Loucy (cell line): Measurements from ENCODE around the gene PPIP5K2.

Experiments used
- EZH2phosphoT487 ChIP-seq: fragments of 200-600 bp; IDR thresholded peaks from 2 replicates; pipeline ENCODE4 v1.6.1; 2018; ENCODE audit warnings: antibody characterized with exemption, mild to moderate bottlenecking, moderate library complexity, borderline replicate concordance
- TF ChIP-seq, protein P1 (sequence below): fragments of 200-600 bp; sonication (generic); conservative IDR thresholded peaks from 2 replicates; pipeline ENCODE4 v1.5.1; 2014; ENCODE audit warnings: mild to moderate bottlenecking, antibody characterized with exemption, low read length

DNA sequence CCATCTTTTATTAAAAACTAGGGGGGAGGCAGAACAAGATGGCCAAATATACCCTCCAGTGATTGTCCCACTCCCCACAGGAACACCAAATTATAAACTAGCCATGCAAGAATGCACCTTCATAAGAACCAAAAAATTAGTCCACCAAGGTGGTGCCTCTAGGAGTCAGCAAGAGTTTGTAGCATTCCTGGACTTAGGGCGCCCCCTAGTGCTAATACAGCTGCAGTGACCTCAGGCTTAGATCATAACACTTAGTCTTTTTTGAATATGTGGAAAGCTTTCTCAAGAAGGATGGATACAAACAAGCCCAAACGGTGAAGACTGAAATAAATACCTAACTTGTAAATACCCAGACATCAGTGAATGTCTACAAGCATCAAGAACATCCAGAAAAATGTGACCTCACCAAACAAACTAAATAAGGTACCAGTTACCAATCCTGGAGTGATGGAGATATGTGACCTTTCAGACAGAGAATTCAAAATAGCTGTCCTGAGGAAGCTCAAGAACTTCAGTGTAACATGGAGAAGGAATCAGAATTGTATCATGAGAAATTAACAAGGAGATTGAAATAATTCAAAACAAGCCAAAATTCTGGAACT lies 19.3 kb downstream of the PPIP5K2 start:
- TF ChIP-seq EZH2phosphoT487: no peak
- TF ChIP-seq, protein P1, sequence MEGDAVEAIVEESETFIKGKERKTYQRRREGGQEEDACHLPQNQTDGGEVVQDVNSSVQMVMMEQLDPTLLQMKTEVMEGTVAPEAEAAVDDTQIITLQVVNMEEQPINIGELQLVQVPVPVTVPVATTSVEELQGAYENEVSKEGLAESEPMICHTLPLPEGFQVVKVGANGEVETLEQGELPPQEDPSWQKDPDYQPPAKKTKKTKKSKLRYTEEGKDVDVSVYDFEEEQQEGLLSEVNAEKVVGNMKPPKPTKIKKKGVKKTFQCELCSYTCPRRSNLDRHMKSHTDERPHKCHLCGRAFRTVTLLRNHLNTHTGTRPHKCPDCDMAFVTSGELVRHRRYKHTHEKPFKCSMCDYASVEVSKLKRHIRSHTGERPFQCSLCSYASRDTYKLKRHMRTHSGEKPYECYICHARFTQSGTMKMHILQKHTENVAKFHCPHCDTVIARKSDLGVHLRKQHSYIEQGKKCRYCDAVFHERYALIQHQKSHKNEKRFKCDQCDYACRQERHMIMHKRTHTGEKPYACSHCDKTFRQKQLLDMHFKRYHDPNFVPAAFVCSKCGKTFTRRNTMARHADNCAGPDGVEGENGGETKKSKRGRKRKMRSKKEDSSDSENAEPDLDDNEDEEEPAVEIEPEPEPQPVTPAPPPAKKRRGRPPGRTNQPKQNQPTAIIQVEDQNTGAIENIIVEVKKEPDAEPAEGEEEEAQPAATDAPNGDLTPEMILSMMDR: peak; percentile 77
